Measurements from ENCODE around the gene MORC2.

- TF ChIP-seq POLR2A (IDR thresholded peaks at IDR 0.05) (no peak), CTCF (IDR thresholded peaks at IDR 0.05) (no peak)
Observed at GRCh38 chr22:30887453-30887852, 81.1 kb downstream of the MORC2 start.
